ENCODE measurements around the gene TRIB2.

Gene TRIB2

GRCh38 chr2:12701786-12702167, 15.0 kb upstream of the TRIB2 start:
- no peak for DNase-seq

DNA sequence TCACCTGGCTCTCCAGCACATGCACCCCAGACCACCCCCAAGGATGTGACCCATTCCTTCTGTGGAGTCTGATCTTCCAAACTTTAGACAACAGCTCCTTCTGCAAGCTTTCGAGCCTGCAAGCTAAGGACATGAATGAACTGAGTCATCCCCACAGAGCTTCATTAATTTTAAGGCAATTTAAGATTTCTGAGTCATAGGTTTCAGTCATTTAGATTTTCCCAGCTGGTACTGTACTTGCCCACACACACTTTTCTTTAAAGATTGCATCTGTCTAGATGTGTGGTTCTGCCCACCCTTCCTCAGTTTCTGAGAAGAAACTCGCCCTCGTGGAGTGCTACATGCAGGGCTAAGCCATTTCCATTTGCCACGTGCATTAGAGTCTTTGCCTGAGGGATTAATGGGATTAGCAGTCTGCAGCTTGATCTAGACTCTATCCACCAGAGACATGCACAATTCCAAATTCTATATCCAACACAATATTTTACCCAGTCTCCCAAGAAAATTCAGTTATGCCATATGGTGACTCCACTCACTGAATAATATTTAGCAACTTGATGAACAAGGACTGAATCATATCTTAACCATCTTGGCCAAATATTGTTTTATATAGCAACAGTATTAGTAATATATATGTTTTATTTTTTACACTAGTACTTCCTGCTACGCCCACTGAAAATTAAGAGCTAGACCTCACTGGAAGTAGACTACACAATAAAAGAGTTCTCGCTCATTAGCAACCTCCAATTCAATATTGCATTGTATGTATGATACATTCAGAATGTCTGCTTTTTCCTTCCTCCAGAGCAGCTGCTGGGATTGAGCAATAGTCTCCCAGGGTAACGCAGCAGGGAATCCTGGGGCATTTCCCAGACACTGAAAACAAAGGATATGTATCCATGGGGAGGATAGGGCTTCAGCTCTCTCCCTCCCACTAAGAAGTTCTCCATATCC, 14.3 kb upstream of the TRIB2 start:
- peak; percentile 39 for DNase-seq

GRCh38 chr2:12704378-12704777, 12.4 kb upstream of the TRIB2 start:
- DNase-seq, result no peak

- no peak for DNase-seq
These were observed 11.5 kb upstream of the TRIB2 start for GRCh38 chr2:12705230-12705629.

- no peak for DNase-seq
These were observed 11.0 kb upstream of the TRIB2 start for GRCh38 chr2:12705742-12706141.

- DNase-seq, result no peak
These were observed 8.1 kb upstream of the TRIB2 start for GRCh38 chr2:12708508-12709206.

GRCh38 chr2:12709207-12709522, 7.6 kb upstream of the TRIB2 start:
- no peak for DNase-seq

DNA sequence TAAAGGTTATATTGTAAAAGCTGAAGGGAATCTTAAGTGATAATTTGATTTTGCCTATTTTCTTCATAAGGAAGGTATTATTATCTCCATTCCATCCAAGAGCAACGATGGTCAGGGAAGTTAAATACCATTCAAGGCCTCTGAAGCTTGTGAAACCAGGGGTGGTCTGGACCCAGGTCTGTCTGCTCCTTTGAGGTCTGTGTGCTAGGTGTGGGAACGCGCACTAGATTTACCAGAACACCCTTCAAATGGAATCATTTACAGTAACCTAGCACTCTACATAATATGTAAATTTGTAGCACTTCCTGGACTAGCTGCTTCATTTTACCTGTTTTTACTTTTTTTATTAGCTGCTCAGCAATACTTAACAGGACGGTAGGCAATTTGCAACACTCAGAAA, 6.4 kb upstream of the TRIB2 start:
- no peak for DNase-seq

DNA sequence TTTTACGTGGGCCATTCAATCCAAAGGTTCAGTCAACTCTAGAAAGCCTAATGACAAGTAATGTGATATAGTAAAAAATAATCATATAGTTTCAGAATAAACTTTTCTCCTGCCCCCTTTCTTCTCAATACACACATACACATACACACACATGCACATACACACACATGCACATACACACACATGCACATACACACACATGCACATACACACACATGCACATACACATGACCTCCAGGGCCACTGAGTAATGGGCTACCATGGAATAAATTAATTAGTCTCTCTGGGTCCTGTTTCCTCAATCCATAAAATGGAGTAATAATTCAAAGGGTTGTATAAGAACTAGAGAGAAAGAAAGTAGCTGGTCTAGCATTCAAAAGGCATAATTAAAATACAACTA, 5.4 kb upstream of the TRIB2 start:
- DNase-seq, result no peak

- DNase-seq, result no peak
These were observed 3.9 kb upstream of the TRIB2 start for GRCh38 chr2:12712881-12713280.

- DNase-seq, result peak; percentile 9
These were observed 2.1 kb upstream of the TRIB2 start for GRCh38 chr2:12714391-12715221.

DNA sequence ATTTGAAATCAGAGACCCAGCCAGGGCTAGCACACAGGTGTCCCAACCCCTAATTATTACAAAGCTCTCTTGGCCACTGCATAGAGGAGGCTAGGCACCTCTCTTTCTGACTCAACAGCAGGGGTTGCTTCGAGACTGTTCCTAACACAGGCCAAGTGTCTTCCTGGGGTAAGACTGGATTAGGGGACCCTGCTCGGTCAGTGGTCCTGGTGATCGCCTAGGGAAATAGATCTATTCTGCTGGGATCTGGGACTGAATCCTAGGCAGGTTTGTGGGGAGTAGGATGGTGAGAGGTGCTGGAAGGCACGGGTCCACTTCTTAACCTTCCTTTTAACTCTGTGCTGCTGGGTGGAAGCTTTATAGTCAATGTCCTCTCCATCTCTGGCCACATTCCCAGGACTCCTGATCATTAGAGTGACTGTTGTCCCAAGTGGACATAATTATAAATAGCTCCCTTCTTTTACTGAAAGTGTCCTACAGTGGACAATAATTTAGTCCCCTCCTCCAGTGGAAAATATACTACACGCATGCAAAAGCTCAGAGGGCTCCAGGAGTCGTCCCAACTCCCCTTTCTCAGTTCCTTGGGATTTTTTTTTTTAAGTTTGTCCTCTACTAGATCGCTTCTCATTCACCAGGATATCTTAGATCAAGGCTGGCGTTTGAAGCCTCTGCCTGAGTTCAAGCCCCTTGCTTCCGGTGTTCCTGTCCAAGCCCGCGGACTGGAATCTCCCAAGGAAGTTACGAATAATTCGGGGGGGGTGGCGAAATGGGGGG, 1.3 kb upstream of the TRIB2 start:
- DNase-seq, result no peak

- DNase-seq, result peak; percentile 59
These were observed 779 bp upstream of the TRIB2 start for GRCh38 chr2:12716032-12716281.

GRCh38 chr2:12717191-12718014, 667 bp downstream of the TRIB2 start:
- DNase-seq, result peak; percentile 36

DNA sequence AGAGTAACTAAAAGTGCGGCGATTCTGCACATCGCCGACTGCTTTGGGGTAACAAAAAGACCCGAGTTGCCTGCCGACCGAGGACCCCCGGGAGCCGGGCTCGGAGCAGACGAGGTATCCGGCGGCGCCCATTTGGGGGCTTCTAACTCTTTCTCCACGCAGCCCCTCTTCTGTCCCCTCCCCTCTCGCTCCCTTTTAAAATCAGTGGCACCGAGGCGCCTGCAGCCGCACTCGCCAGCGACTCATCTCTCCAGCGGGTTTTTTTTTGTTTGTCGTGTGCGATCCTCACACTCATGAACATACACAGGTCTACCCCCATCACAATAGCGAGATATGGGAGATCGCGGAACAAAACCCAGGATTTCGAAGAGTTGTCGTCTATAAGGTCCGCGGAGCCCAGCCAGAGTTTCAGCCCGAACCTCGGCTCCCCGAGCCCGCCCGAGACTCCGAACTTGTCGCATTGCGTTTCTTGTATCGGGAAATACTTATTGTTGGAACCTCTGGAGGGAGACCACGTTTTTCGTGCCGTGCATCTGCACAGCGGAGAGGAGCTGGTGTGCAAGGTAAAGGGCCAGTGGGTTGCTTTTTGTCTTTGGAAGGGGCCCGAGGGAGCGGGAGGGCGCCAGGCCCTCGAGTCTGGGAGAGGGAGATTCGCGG, 1.4 kb downstream of the TRIB2 start:
- DNase-seq, result peak; percentile 9

GRCh38 chr2:12718711-12719399, 2.1 kb downstream of the TRIB2 start:
- no peak for DNase-seq

DNA sequence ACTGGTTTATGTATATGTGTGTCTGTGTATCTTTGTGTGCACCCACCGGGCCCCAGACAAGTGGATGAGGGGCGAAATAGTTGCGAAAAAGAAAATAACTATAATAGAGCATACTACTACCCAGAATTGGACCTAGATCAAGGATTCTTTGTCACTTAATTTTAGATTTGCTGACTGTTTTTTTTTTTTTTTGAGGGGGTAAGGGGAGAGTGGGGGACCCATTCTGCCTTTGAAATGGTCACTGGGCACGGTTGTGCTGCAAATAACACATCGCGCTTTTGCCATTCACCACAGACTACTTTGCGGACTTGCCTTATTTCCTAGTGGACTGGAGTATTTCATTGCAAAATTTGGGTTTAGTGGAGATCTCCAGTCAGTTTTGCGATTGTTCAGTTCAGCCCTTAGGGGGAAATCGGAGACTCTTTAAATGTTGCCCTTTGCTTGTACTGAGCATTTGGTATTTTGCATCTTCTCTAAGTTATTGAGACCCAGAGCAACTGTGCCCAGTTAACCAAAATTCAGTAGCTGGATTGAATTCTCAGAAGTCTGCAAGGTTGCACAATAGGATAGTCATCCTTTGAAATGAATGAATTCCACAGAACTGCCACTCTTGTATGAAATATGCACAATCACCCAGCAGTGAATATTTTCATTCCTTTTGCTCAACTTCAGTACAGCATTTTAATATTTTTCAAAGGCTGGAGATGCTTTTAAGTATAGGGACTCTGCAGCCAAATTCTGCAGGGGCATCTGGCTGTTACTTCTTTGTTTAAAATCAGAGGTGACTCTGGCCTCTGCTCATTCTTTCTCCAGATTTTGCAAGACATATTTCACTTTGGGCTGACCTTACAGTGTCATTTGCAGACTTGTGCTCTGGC, 2.9 kb downstream of the TRIB2 start:
- DNase-seq, result peak; percentile 59

DNA sequence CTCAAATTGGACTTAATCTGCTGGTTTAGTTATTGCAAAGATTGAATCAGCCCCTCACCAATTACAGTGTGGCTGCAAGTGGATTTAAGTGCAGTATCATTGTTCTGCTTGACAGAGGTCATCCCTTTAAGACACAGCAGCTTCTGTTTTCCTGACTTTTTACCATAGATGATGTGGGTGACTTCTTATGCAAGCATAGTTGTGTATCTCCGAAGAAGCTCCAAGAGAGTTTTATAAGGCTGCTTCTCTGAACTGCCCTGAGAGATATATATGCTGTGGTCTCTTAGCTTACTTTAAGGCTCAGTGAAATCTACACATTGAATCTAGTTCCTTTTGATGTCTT, 3.5 kb downstream of the TRIB2 start:
- no peak for DNase-seq

DNA sequence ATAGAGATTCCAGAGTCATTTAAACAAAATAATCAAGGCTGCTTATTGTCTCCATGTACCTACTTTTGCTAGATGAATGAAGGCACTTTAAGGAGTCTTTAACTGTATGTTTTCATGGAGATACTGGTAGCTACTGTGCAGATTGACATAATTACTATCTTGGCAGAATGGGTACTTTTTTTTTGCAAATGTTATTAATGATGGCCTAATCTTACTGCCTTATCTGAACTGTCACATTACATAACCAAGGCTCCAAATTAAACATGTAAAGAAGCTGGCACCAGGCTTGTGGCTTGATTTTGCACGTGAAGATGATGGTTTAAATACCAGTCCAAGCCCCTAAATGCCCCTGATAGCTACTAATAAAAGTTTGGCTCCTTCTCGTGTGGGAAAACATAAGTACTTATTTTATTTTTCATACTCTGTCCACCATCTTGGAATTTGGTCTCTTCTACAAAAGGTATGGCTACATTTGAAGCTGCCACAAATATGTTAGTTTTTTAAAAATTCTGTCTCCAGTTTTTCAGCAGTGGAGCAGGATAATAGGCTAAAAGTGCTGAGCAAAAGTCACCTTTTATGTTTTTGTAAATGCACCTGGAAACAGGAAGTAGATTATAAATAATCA, 4.1 kb downstream of the TRIB2 start:
- no peak for DNase-seq
